Neutrophil (primary cell): ENCODE measurements around the gene NSUN6.
"Not testable (repeated sequence)": the region's sequence is repeated elsewhere in the genome, so short reads cannot be mapped to it uniquely, and the experiment has no call there.

Experiments
- H3K27ac ChIP-seq: fragments of 200-600 bp; sonication (generic); 2 replicates; pipeline ENCODE4 v1.5.1; 2016; ENCODE audit warnings: mild to moderate bottlenecking, moderate library complexity
- H3K27me3 ChIP-seq: fragments of 200-600 bp; sonication (generic); 2 replicates; pipeline ENCODE4 v1.6.0; 2016; ENCODE audit warnings: mild to moderate bottlenecking
- H3K36me3 ChIP-seq: fragments of 200-600 bp; sonication (generic); 2 replicates; pipeline ENCODE4 v1.5.1; 2017
- H3K4me1 ChIP-seq, 2 experiments: fragments of 200-600 bp in 1 of 2; sonication (generic) in 1 of 2; 1 replicate in 1 of 2; 2 replicates in 1 of 2; pipeline versions ENCODE4 v1.5.1 to v1.6.1; 2013 to 2016; ENCODE audit warnings: low read depth in 1 of 2, low read length in 1 of 2, mild to moderate bottlenecking in 1 of 2, moderate library complexity in 1 of 2; ENCODE audit not compliant: control insufficient read depth in 1 of 2, insufficient read depth in 1 of 2
- H3K4me3 ChIP-seq, 2 experiments: fragments of 200-600 bp in 1 of 2; sonication (generic) in 1 of 2; 1 replicate in 1 of 2; 2 replicates in 1 of 2; pipeline ENCODE4 v1.5.1; 2013 to 2016; ENCODE audit warnings: low read depth in 1 of 2, low read length in 1 of 2, mild to moderate bottlenecking in 1 of 2, moderate library complexity in 1 of 2
- H3K9me3 ChIP-seq: fragments of 200-600 bp; sonication (generic); 2 replicates; pipeline ENCODE4 v1.5.1; 2016
- CTCF ChIP-seq: fragments of 200-600 bp; sonication (generic); IDR thresholded peaks from 2 replicates; pipeline ENCODE4 v1.5.1; 2016; ENCODE audit warnings: antibody characterized with exemption

NSUN6 gene

GRCh38 chr10:18576586-18576985 is 74.8 kb downstream of the NSUN6 start:
- peaks cover 13% of the 10 kb centered on the region for H3K36me3 ChIP-seq
- no peak overlapping the region for H3K4me3 ChIP-seq
- no peak for TF ChIP-seq CTCF

GRCh38 chr10:18572959-18573561 is 78.3 kb downstream of the NSUN6 start:
- Histone ChIP-seq H3K27me3 (no peaks in the 10 kb centered on the region), H3K9me3 (peaks cover 4% of the 10 kb centered on the region), H3K36me3 (no peaks in the 10 kb centered on the region), H3K4me3 (no peak overlapping the region), H3K27ac (no peak overlapping the region), H3K4me1 (no peaks in the 10 kb centered on the region)
- TF ChIP-seq CTCF = no peak

More at GRCh38 chr10:18576586-18576985, 74.8 kb downstream of the NSUN6 start:
- no peak overlapping the region for H3K27ac ChIP-seq
- H3K4me1 ChIP-seq = no peaks in the 10 kb centered on the region
- H3K9me3 ChIP-seq = peaks cover under 1% of the 10 kb centered on the region
- no peaks in the 10 kb centered on the region for H3K27me3 ChIP-seq

- H3K4me3 ChIP-seq = no peak overlapping the region
- H3K9me3 ChIP-seq = peaks cover 4% of the 10 kb centered on the region
- no peak for TF ChIP-seq CTCF
- no peaks in the 10 kb centered on the region for H3K4me1 ChIP-seq
- no peaks in the 10 kb centered on the region for H3K27me3 ChIP-seq
- H3K36me3 ChIP-seq = no peaks in the 10 kb centered on the region
- no peak overlapping the region for H3K27ac ChIP-seq
Observed at GRCh38 chr10:18571780-18572179, 79.6 kb downstream of the NSUN6 start.

GRCh38 chr10:18571076-18571475 is 80.3 kb downstream of the NSUN6 start:
- Histone ChIP-seq H3K9me3 (peaks cover 4% of the 10 kb centered on the region), H3K4me3 (no peak overlapping the region), H3K36me3 (no peaks in the 10 kb centered on the region), H3K27ac (no peak overlapping the region), H3K4me1 (no peaks in the 10 kb centered on the region), H3K27me3 (no peaks in the 10 kb centered on the region)
- no peak for TF ChIP-seq CTCF

GRCh38 chr10:18570386-18570785 is 81.0 kb downstream of the NSUN6 start:
- not testable (repeated sequence) for H3K9me3 ChIP-seq, H3K27ac ChIP-seq, H3K27me3 ChIP-seq, H3K4me3 ChIP-seq, H3K4me1 ChIP-seq, H3K36me3 ChIP-seq

GRCh38 chr10:18567343-18567856 is 84.0 kb downstream of the NSUN6 start:
- no peaks in the 10 kb centered on the region for H3K4me1 ChIP-seq
- no peaks in the 10 kb centered on the region for H3K27me3 ChIP-seq
- no peak overlapping the region for H3K27ac ChIP-seq
- TF ChIP-seq CTCF = no peak
- H3K4me3 ChIP-seq = no peak overlapping the region
- no peaks in the 10 kb centered on the region for H3K36me3 ChIP-seq
- peaks cover 4% of the 10 kb centered on the region for H3K9me3 ChIP-seq
